Tibial nerve (tissue), 3 donors: ENCODE results near the gene STRN3.

Experiments used
- CTCF ChIP-seq, 5 experiments: fragments of 200-600 bp in 3 of 5; fragments of 450-650 bp in 2 of 5; sonication (generic) in 3 of 5; IDR thresholded peaks; one replicate each; pipeline ENCODE4 v1.5.1; 2016 to 2019; ENCODE audit warnings: antibody characterized with exemption in 5 of 5, mild to moderate bottlenecking in 3 of 5, moderate library complexity in 2 of 5
- POLR2A ChIP-seq, 2 donors: fragments of 450-650 bp; IDR thresholded peaks; one replicate each; pipeline ENCODE4 v1.6.1; 2017; ENCODE audit warnings: antibody characterized with exemption in 2 of 2, mild to moderate bottlenecking in 2 of 2, moderate library complexity in 2 of 2

- TF ChIP-seq CTCF (IDR thresholded peaks at IDR 0.05) (no peak), POLR2A (IDR thresholded peaks at IDR 0.05) (no peak)
Measured at GRCh38 chr14:30848449-30849240, 177.5 kb downstream of the STRN3 start.
